Measurements from ENCODE around the gene INTS6. TPM values are rescaled to one million over a fixed set of nuclear protein-coding genes. Genes with fewer than 3 reads are reported as not detected.

The INTS6 gene
- total and polyA plus RNA-seq, 5 donors from 2014 or later = 19.3 to 62.0 (median 21.8) TPM

- Mint-ChIP-seq H3K36me3 (no peaks in the 10 kb centered on the region), H3K27ac (no peak overlapping the region), H3K4me1 (no peaks in the 10 kb centered on the region), H3K9me3 (no peaks in the 10 kb centered on the region), H3K4me3 (no peak overlapping the region), H3K27me3 (peaks cover 11% of the 10 kb centered on the region)
- no peaks in the 10 kb centered on the region for H3K9me3 ChIP-seq (ENCODE audit: control insufficient read depth in 2 of 2, low read length in 2 of 2)
- H3K4me3 ChIP-seq (ENCODE audit: low read depth, low read length) = no peak overlapping the region
- no peak overlapping the region for H3K27ac ChIP-seq (ENCODE audit: insufficient read depth, low read length, poor library complexity, severe bottlenecking)
- no peak for ATAC-seq (ENCODE audit: low read depth in 2 of 2)
- H3K27me3 ChIP-seq (ENCODE audit: control insufficient read depth, insufficient read depth, low read length) = no peaks in the 10 kb centered on the region
- DNase-seq = peak in 1 of 3 donors; percentile 15
- no peaks in the 10 kb centered on the region for H3K4me1 ChIP-seq (ENCODE audit: control insufficient read depth, insufficient read depth, low read length, poor library complexity, severe bottlenecking)
- no peaks in the 10 kb centered on the region for H3K36me3 ChIP-seq (ENCODE audit: control insufficient read depth, insufficient read depth, low read length)
Measured at GRCh38 chr13:51475727-51476501, 23.1 kb upstream of the INTS6 start.

GRCh38 chr13:51469790-51470189 is 17.0 kb upstream of the INTS6 start:
- H3K4me3 ChIP-seq (ENCODE audit: low read depth, low read length) = no peak overlapping the region
- Mint-ChIP-seq H3K27me3 (no peaks in the 10 kb centered on the region), H3K4me3 (no peak overlapping the region), H3K4me1 (peaks cover 0 to 2% (median 0%) of the 10 kb centered on the region in 4 donors), H3K9me3 (peaks cover 0 to 1% (median 0%) of the 10 kb centered on the region in 7 donors), H3K36me3 (no peaks in the 10 kb centered on the region), H3K27ac (no peak overlapping the region)
- DNase-seq = no peak
- no peaks in the 10 kb centered on the region for H3K36me3 ChIP-seq (ENCODE audit: control insufficient read depth, insufficient read depth, low read length)
- peaks cover 2% of the 10 kb centered on the region for H3K27me3 ChIP-seq (ENCODE audit: control insufficient read depth, insufficient read depth, low read length)
- no peaks in the 10 kb centered on the region for H3K4me1 ChIP-seq (ENCODE audit: control insufficient read depth, insufficient read depth, low read length, poor library complexity, severe bottlenecking)
- no peak for ATAC-seq (ENCODE audit: low read depth in 2 of 2)
- H3K27ac ChIP-seq (ENCODE audit: insufficient read depth, low read length, poor library complexity, severe bottlenecking) = no peak overlapping the region
- H3K9me3 ChIP-seq (ENCODE audit: control insufficient read depth in 2 of 2, low read length in 2 of 2) = no peaks in the 10 kb centered on the region

- Mint-ChIP-seq H3K27ac (no peak overlapping the region), H3K36me3 (no peaks in the 10 kb centered on the region), H3K9me3 (peaks cover 0 to 1% (median 0%) of the 10 kb centered on the region in 7 donors), H3K4me1 (peaks cover 0 to 2% (median 0%) of the 10 kb centered on the region in 4 donors), H3K27me3 (no peaks in the 10 kb centered on the region), H3K4me3 (no peak overlapping the region)
- Histone ChIP-seq H3K27ac (ENCODE audit: insufficient read depth, low read length, poor library complexity, severe bottlenecking) (no peak overlapping the region), H3K4me1 (ENCODE audit: control insufficient read depth, insufficient read depth, low read length, poor library complexity, severe bottlenecking) (no peaks in the 10 kb centered on the region), H3K36me3 (ENCODE audit: control insufficient read depth, insufficient read depth, low read length) (no peaks in the 10 kb centered on the region), H3K4me3 (ENCODE audit: low read depth, low read length) (no peak overlapping the region), H3K9me3 (ENCODE audit: control insufficient read depth in 2 of 2, low read length in 2 of 2) (no peaks in the 10 kb centered on the region), H3K27me3 (ENCODE audit: control insufficient read depth, insufficient read depth, low read length) (peaks cover 2% of the 10 kb centered on the region)
- ATAC-seq (ENCODE audit: low read depth in 2 of 2) = no peak
- no peak for DNase-seq
Measured at GRCh38 chr13:51467730-51468129, 14.9 kb upstream of the INTS6 start.

- DNase-seq (no peak), ATAC-seq (ENCODE audit: low read depth in 2 of 2) (no peak)
- H3K9me3 ChIP-seq (ENCODE audit: control insufficient read depth in 2 of 2, low read length in 2 of 2) = no peaks in the 10 kb centered on the region
- H3K27ac Mint-ChIP-seq = peak overlapping the region in 1 of 3 donors; percentile 6
- peaks cover 2% of the 10 kb centered on the region for H3K27me3 ChIP-seq (ENCODE audit: control insufficient read depth, insufficient read depth, low read length)
- no peaks in the 10 kb centered on the region for H3K4me1 ChIP-seq (ENCODE audit: control insufficient read depth, insufficient read depth, low read length, poor library complexity, severe bottlenecking)
- no peaks in the 10 kb centered on the region for H3K9me3 Mint-ChIP-seq
- peaks cover 8% of the 10 kb centered on the region for H3K36me3 Mint-ChIP-seq
- H3K4me1 Mint-ChIP-seq = peaks cover 0 to 2% (median 0%) of the 10 kb centered on the region in 4 donors
- H3K27ac ChIP-seq (ENCODE audit: insufficient read depth, low read length, poor library complexity, severe bottlenecking) = no peak overlapping the region
- peaks cover 4% of the 10 kb centered on the region for H3K27me3 Mint-ChIP-seq
- H3K4me3 Mint-ChIP-seq = no peak overlapping the region
- no peak overlapping the region for H3K4me3 ChIP-seq (ENCODE audit: low read depth, low read length)
- no peaks in the 10 kb centered on the region for H3K36me3 ChIP-seq (ENCODE audit: control insufficient read depth, insufficient read depth, low read length)
Measured at GRCh38 chr13:51465124-51465523, 12.3 kb upstream of the INTS6 start.

DNA sequence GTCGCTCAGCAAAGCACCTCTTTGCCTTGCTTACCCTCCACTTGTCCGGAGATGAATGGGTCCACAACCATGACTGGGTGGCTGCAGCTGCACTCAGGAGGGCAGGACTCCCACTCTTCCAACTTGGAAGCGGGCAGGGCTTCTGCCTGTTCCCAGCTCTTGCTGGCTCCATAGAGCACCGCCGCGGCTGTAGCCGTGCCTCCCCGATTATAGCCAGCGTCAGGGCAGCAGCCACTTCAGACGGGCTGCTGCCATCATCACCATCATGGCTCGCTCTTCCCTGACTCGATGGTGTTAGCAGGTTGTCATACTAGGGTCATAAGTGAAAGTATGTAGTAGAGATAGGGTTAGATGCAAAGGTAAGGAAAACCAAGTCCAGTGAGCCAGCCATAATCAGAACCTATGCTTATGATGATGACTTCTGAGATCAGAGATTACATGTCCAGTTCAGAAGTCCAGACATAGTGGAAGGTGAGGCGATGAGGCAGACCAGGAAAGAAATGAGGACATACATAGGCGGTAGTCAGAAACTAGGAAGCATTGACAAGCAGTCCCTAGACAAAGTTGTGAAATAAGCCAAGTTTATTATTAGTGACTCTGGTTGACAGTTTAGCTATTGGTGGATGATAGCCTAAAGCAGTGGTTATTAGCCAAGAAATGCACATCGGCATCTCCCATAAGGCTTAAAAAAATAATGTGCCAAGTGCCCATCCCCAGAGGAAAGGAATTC is 4.4 kb upstream of the INTS6 start:
- Histone ChIP-seq H3K36me3 (ENCODE audit: control insufficient read depth, insufficient read depth, low read length) (peaks cover 8% of the 10 kb centered on the region), H3K27ac (ENCODE audit: insufficient read depth, low read length, poor library complexity, severe bottlenecking) (no peak overlapping the region), H3K4me1 (ENCODE audit: control insufficient read depth, insufficient read depth, low read length, poor library complexity, severe bottlenecking) (peaks cover 27% of the 10 kb centered on the region), H3K4me3 (ENCODE audit: low read depth, low read length) (no peak overlapping the region), H3K27me3 (ENCODE audit: control insufficient read depth, insufficient read depth, low read length) (no peaks in the 10 kb centered on the region), H3K9me3 (ENCODE audit: control insufficient read depth in 2 of 2, low read length in 2 of 2) (no peaks in the 10 kb centered on the region)
- Mint-ChIP-seq H3K4me1 (peaks cover 18 to 40% (median 26%) of the 10 kb centered on the region in 4 donors), H3K4me3 (peak overlapping the region in 1 of 4 donors; percentile 61), H3K27me3 (peaks cover 7% of the 10 kb centered on the region), H3K9me3 (peaks cover 0 to 2% (median 0%) of the 10 kb centered on the region in 7 donors), H3K36me3 (peaks cover 20% of the 10 kb centered on the region), H3K27ac (peak overlapping the region in 2 of 3 donors; percentile 1 to 73)
- DNase-seq (no peak), ATAC-seq (ENCODE audit: low read depth in 2 of 2) (no peak)

DNA sequence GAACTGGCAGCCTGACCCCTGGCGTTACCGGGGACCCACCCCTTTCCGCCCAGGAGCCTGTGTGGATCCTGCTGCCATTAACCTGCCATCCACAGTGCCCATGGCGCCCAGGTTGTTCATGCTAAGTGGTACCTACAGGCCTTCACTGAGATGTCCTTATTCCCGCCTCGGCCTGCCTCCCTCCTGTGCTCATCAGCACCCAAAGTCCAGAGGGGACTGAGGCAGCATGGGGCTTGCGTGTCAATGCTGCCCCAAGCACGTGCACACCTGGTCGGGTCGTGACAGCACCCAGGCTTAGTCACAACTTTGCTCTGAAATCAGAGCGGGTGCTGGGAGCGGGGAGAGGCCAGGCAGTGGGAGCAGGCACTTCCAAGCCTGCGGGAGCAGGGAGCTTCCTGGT is 3.7 kb upstream of the INTS6 start:
- H3K4me1 Mint-ChIP-seq = peaks cover 18 to 41% (median 26%) of the 10 kb centered on the region in 4 donors
- Histone ChIP-seq H3K4me1 (ENCODE audit: control insufficient read depth, insufficient read depth, low read length, poor library complexity, severe bottlenecking) (peaks cover 27% of the 10 kb centered on the region), H3K36me3 (ENCODE audit: control insufficient read depth, insufficient read depth, low read length) (peaks cover 8% of the 10 kb centered on the region), H3K4me3 (ENCODE audit: low read depth, low read length) (no peak overlapping the region), H3K27ac (ENCODE audit: insufficient read depth, low read length, poor library complexity, severe bottlenecking) (no peak overlapping the region), H3K9me3 (ENCODE audit: control insufficient read depth in 2 of 2, low read length in 2 of 2) (no peaks in the 10 kb centered on the region), H3K27me3 (ENCODE audit: control insufficient read depth, insufficient read depth, low read length) (no peaks in the 10 kb centered on the region)
- H3K4me3 Mint-ChIP-seq = no peak overlapping the region
- peaks cover 0 to 2% (median 0%) of the 10 kb centered on the region in 7 donors for H3K9me3 Mint-ChIP-seq
- ATAC-seq (ENCODE audit: low read depth in 2 of 2) (no peak), DNase-seq (no peak)
- H3K27ac Mint-ChIP-seq = no peak overlapping the region
- peaks cover 6% of the 10 kb centered on the region for H3K27me3 Mint-ChIP-seq
- peaks cover 20% of the 10 kb centered on the region for H3K36me3 Mint-ChIP-seq

GRCh38 chr13:51455532-51455931 is 2.7 kb upstream of the INTS6 start:
- Mint-ChIP-seq H3K27ac (peak overlapping the region in 1 of 3 donors; percentile 92), H3K27me3 (peaks cover 6% of the 10 kb centered on the region), H3K9me3 (peaks cover 0 to 2% (median 0%) of the 10 kb centered on the region in 7 donors), H3K4me3 (peak overlapping the region in 3 of 4 donors; percentile 37 to 96 (median 94)), H3K36me3 (peaks cover 15% of the 10 kb centered on the region), H3K4me1 (peaks cover 20 to 51% (median 32%) of the 10 kb centered on the region in 4 donors)
- peak overlapping the region; percentile 98 for H3K4me3 ChIP-seq (ENCODE audit: low read depth, low read length)
- no peaks in the 10 kb centered on the region for H3K27me3 ChIP-seq (ENCODE audit: control insufficient read depth, insufficient read depth, low read length)
- peaks cover 36% of the 10 kb centered on the region for H3K4me1 ChIP-seq (ENCODE audit: control insufficient read depth, insufficient read depth, low read length, poor library complexity, severe bottlenecking)
- H3K36me3 ChIP-seq (ENCODE audit: control insufficient read depth, insufficient read depth, low read length) = peaks cover 8% of the 10 kb centered on the region
- no peak overlapping the region for H3K27ac ChIP-seq (ENCODE audit: insufficient read depth, low read length, poor library complexity, severe bottlenecking)
- no peak for DNase-seq
- no peak for ATAC-seq (ENCODE audit: low read depth in 2 of 2)
- H3K9me3 ChIP-seq (ENCODE audit: control insufficient read depth in 2 of 2, low read length in 2 of 2) = no peaks in the 10 kb centered on the region

All from CD4-positive, CD25-positive, alpha-beta regulatory T cell (primary cell).